Fibroblast of pulmonary artery (primary cell): ENCODE results near the gene RBSN.

Experiments
- DNase-seq: peaks from one replicate; pipeline ENCODE4 v3.0.0-alpha.2; 2010; ENCODE audit warnings: low read depth
- H3K4me3 ChIP-seq: replicated peaks from 2 replicates; pipeline ENCODE4 v1.5.1; 2011; ENCODE audit warnings: low read depth, mild to moderate bottlenecking, control low read depth, low read length, moderate library complexity
- CTCF ChIP-seq: IDR thresholded peaks from 2 replicates; pipeline ENCODE4 v1.5.1; 2011; ENCODE audit warnings: mild to moderate bottlenecking, control low read depth, low read length, inconsistent platforms; ENCODE audit errors: missing control alignments

The RBSN gene

GRCh38 chr3:15108869-15109268 is 9.9 kb upstream of the RBSN start:
- no peak overlapping the region for H3K4me3 ChIP-seq
- no peak for DNase-seq
- no peak for TF ChIP-seq CTCF

GRCh38 chr3:15108082-15108545 is 9.2 kb upstream of the RBSN start:
- peak; percentile 82 for DNase-seq
- H3K4me3 ChIP-seq = no peak overlapping the region
- peak; percentile 95 for TF ChIP-seq CTCF

GRCh38 chr3:15107075-15107947 is 8.4 kb upstream of the RBSN start:
- TF ChIP-seq CTCF = no peak
- no peak for DNase-seq
- H3K4me3 ChIP-seq = no peak overlapping the region

GRCh38 chr3:15102836-15103235 is 3.9 kb upstream of the RBSN start:
- H3K4me3 ChIP-seq = no peak overlapping the region
- DNase-seq = no peak
- no peak for TF ChIP-seq CTCF

GRCh38 chr3:15102256-15102655 is 3.3 kb upstream of the RBSN start:
- no peak overlapping the region for H3K4me3 ChIP-seq
- no peak for TF ChIP-seq CTCF
- no peak for DNase-seq

- TF ChIP-seq CTCF = no peak
- peak overlapping the region; percentile 99 for H3K4me3 ChIP-seq
- DNase-seq = no peak
Measured at GRCh38 chr3:15099364-15100098, 583 bp upstream of the RBSN start.

- peak overlapping the region; percentile 99 for H3K4me3 ChIP-seq
- no peak for TF ChIP-seq CTCF
- no peak for DNase-seq
Measured at GRCh38 chr3:15097891-15098290, 1.1 kb downstream of the RBSN start.
